HepG2 (cell line): ENCODE data around the gene CCDC87. TPM values are rescaled to one million over a fixed set of nuclear protein-coding genes. Genes with fewer than 3 reads are reported as not detected.
A peak's percentile ranks its signal among the peaks of the same experiment; 100 is the strongest.

Source experiments
- CBFB ChIP-seq: sonication (generic); formaldehyde crosslinking; IDR thresholded peaks from 2 replicates; pipeline ENCODE4 v1.4.0; 2020; ENCODE audit warnings: missing genetic modification reagents
- CREB1 ChIP-seq, 2 experiments: fragments of 450-650 bp in 1 of 2; IDR thresholded peaks; 2 replicates each; pipeline ENCODE4 v1.6.1; 2016 to 2017; ENCODE audit warnings: control low read depth in 1 of 2, mild to moderate bottlenecking in 1 of 2, missing compliant biosample characterization in 1 of 2, missing genetic modification characterization in 1 of 2
- DNMT1 ChIP-seq: sonication (generic); formaldehyde crosslinking; IDR thresholded peaks from 2 replicates; pipeline ENCODE4 v1.5.1; 2020; ENCODE audit warnings: mild to moderate bottlenecking, missing genetic modification reagents
- E2F5 ChIP-seq: sonication (generic); formaldehyde crosslinking; conservative IDR thresholded peaks from 2 replicates; pipeline ENCODE4 v1.4.0; 2020; ENCODE audit warnings: missing genetic modification reagents
- EHMT2 ChIP-seq: fragments of 200-600 bp; sonication (generic); IDR thresholded peaks from 2 replicates; pipeline ENCODE4 v1.7.0; 2017; ENCODE audit warnings: antibody characterized with exemption, low read depth, low read length, borderline replicate concordance
- FOSL2 ChIP-seq: sonication (generic); formaldehyde crosslinking; IDR thresholded peaks from 2 replicates; pipeline ENCODE4 v1.4.0; 2020; ENCODE audit warnings: missing genetic modification reagents
- HCFC1 ChIP-seq: fragments of 150-350 bp; IDR thresholded peaks from 2 replicates; pipeline ENCODE4 v1.6.1; 2014; ENCODE audit warnings: low read depth, low read length
- ISL2 ChIP-seq: sonication (generic); formaldehyde crosslinking; IDR thresholded peaks from 2 replicates; pipeline ENCODE4 v1.5.0; 2020; ENCODE audit warnings: missing genetic modification reagents
- JDP2 ChIP-seq: sonication (generic); formaldehyde crosslinking; IDR thresholded peaks from 2 replicates; pipeline ENCODE4 v1.8.1; 2022; ENCODE audit warnings: missing genetic modification reagents, borderline replicate concordance
- KLF16 ChIP-seq, 2 experiments: sonication (generic) in 1 of 2; formaldehyde crosslinking in 1 of 2; IDR thresholded peaks; 2 replicates each; pipeline versions ENCODE4 v1.6.1 to v1.8.0; 2016 to 2023; ENCODE audit warnings: missing genetic modification reagents in 2 of 2, missing compliant biosample characterization in 1 of 2
- MYC ChIP-seq: sonication (generic); formaldehyde crosslinking; IDR thresholded peaks from 2 replicates; pipeline ENCODE4 v1.9.0; 2021; ENCODE audit warnings: missing genetic modification reagents, borderline replicate concordance
- MYPOP ChIP-seq: sonication (generic); formaldehyde crosslinking; IDR thresholded peaks from 2 replicates; pipeline ENCODE4 v1.8.1; 2023; ENCODE audit warnings: mild to moderate bottlenecking, moderate library complexity, missing genetic modification reagents
- NFIC ChIP-seq: IDR thresholded peaks from 2 replicates; pipeline ENCODE4 v1.6.1; 2012; ENCODE audit warnings: mild to moderate bottlenecking, low read length, inconsistent platforms
- RAD21 ChIP-seq: fragments of 450-650 bp; formaldehyde crosslinking; IDR thresholded peaks from 2 replicates; pipeline ENCODE4 v1.5.0; 2020; ENCODE audit warnings: mild to moderate bottlenecking
- TARDBP ChIP-seq: sonication (generic); formaldehyde crosslinking; IDR thresholded peaks from 2 replicates; pipeline ENCODE4 v1.8.0; 2022; ENCODE audit warnings: mild to moderate bottlenecking, missing genetic modification reagents
- ZFP37 ChIP-seq: sonication (generic); formaldehyde crosslinking; IDR thresholded peaks from 2 replicates; pipeline ENCODE4 v1.4.0; 2020; ENCODE audit warnings: missing genetic modification reagents, borderline replicate concordance
- ZNF263 ChIP-seq: sonication (generic); formaldehyde crosslinking; IDR thresholded peaks from 2 replicates; pipeline ENCODE4 v1.4.0; 2020; ENCODE audit warnings: missing genetic modification reagents
- ZNF280B ChIP-seq: sonication (generic); formaldehyde crosslinking; IDR thresholded peaks from 2 replicates; pipeline ENCODE4 v1.5.0; 2020; ENCODE audit warnings: missing genetic modification reagents, mild to moderate bottlenecking, borderline replicate concordance
- ZNF292 ChIP-seq: sonication (generic); formaldehyde crosslinking; IDR thresholded peaks from 2 replicates; pipeline ENCODE4 v1.8.1; 2022; ENCODE audit warnings: mild to moderate bottlenecking, low read depth, missing genetic modification reagents, borderline replicate concordance
- ZNF354B ChIP-seq: sonication (generic); formaldehyde crosslinking; IDR thresholded peaks from 2 replicates; pipeline ENCODE4 v1.8.0; 2022; ENCODE audit warnings: mild to moderate bottlenecking, missing genetic modification reagents
- ZNF557 ChIP-seq: sonication (generic); formaldehyde crosslinking; IDR thresholded peaks from 2 replicates; pipeline ENCODE4 v1.4.0; 2020; ENCODE audit warnings: missing genetic modification reagents
- ZNF772 ChIP-seq: sonication (generic); formaldehyde crosslinking; IDR thresholded peaks from 2 replicates; pipeline ENCODE4 v1.5.0; 2020; ENCODE audit warnings: mild to moderate bottlenecking, missing genetic modification reagents
- polyA plus RNA-seq, 8 experiments: library from polyadenylated mRNA; depleted of rRNA in 3 of 8; stranded (reverse) in 7 of 8; unstranded in 1 of 8; fragments of >200 nt; fragmentation: Illumina TruSeq in 4 of 8; extraction: Trizol in 4 of 8; gene quantifications; 2 replicates each; pipeline versions ENCODE4 v1.2.1 to v1.2.3, GENCODE V29; 2011 to 2016; ENCODE audit warnings: low read depth in 4 of 8, missing spikeins in 1 of 8, mixed read lengths in 1 of 8; ENCODE audit not compliant: insufficient read depth in 1 of 8
- total RNA-seq, 5 experiments: library from RNA; depleted of rRNA; stranded (reverse); fragments of >200 nt; fragmentation: Illumina TruSeq; extraction: Trizol; gene quantifications; 2 replicates each; pipeline ENCODE4 v1.2.3, GENCODE V29; 2016; ENCODE audit warnings: low read depth in 1 of 5
- TF ChIP-seq, protein P1 (sequence below): sonication (generic); formaldehyde crosslinking; IDR thresholded peaks from 2 replicates; pipeline ENCODE4; 2020; ENCODE audit warnings: missing genetic modification reagents, mild to moderate bottlenecking, borderline replicate concordance

CCDC87 gene
- total and polyA plus RNA-seq, 2 of the 13 experiments (the other 11 are each of a cell fraction or from before 2014, with no cell fraction given) = 0.05 to 0.42 TPM

DNA sequence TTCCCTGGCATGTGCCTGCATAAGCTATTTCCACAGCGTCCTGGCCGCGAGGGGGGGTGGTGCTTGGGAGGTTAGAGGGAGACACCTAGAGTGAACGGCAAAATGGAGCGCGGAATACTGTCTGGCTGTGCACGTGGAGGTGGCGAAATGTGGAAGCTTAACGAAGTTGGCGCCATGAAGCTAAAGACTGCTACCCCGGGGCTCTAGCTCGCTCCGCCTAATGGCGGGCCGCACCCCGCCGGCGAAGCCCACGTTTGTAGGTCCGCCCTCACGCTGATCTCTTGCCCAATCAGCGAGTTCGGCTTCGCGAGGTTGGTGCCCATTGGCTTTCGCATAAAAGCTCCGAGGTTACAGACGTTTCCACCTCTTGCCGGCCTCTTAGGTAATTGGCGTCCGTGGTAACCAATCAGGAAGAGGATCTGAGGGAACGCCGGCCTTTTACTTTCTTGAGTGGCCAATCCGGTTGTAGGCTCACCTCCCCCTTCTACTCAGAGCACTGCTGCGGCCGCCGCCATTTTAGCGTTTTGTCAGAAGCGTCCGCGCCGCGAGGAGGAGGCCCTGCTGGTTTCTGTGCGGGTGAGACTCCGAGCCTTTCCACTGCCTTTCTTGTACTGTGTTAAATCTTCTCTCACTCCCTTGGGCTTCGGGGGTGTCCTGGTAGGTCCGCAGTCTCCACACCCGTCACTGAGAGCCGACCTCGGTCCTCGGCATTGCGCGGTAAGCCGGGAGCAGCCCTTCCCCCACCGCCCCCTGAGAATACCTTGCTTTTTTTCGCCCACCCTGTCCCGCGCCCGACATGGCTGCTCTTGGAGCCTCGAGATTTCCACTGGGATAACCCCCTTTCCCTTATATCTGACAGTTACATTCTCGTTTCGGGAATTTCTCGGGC, 45.6 kb upstream of the CCDC87 start, which contains the start of gene RBM4 (continued):
- no peak for TF ChIP-seq JDP2 (CRISPR knock-in tag)
- TF ChIP-seq ZNF263 (CRISPR knock-in tag) = no peak
- TF ChIP-seq ZNF772 (CRISPR knock-in tag) = no peak
- peak; percentile 70 for TF ChIP-seq MYC (CRISPR knock-in tag)
- TF ChIP-seq, protein P1, sequence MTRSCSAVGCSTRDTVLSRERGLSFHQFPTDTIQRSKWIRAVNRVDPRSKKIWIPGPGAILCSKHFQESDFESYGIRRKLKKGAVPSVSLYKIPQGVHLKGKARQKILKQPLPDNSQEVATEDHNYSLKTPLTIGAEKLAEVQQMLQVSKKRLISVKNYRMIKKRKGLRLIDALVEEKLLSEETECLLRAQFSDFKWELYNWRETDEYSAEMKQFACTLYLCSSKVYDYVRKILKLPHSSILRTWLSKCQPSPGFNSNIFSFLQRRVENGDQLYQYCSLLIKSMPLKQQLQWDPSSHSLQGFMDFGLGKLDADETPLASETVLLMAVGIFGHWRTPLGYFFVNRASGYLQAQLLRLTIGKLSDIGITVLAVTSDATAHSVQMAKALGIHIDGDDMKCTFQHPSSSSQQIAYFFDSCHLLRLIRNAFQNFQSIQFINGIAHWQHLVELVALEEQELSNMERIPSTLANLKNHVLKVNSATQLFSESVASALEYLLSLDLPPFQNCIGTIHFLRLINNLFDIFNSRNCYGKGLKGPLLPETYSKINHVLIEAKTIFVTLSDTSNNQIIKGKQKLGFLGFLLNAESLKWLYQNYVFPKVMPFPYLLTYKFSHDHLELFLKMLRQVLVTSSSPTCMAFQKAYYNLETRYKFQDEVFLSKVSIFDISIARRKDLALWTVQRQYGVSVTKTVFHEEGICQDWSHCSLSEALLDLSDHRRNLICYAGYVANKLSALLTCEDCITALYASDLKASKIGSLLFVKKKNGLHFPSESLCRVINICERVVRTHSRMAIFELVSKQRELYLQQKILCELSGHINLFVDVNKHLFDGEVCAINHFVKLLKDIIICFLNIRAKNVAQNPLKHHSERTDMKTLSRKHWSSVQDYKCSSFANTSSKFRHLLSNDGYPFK (CRISPR knock-in tag) = peak; percentile 92; the same call in 1 of the 2 replicates
- peak; percentile 19; the same call in 1 of the 2 replicates for TF ChIP-seq CBFB (CRISPR knock-in tag)
- peak; percentile 75 for TF ChIP-seq CREB1 (IDR thresholded peaks at IDR 0.05)
- TF ChIP-seq CREB1 (CRISPR knock-in tag; IDR thresholded peaks at IDR 0.05) = peak; percentile 89
- TF ChIP-seq E2F5 (CRISPR knock-in tag) = peak; percentile 57
- no peak for TF ChIP-seq ZFP37 (CRISPR knock-in tag)
- TF ChIP-seq HCFC1 = peak; percentile 27; the same call in 1 of the 2 replicates
- 0 out of 2 replicates have a peak, but pooled peaks have one; percentile 24 for TF ChIP-seq RAD21 (CRISPR knock-in tag)
- TF ChIP-seq TARDBP (CRISPR knock-in tag) = peak; percentile 26; the same call in 1 of the 2 replicates
- no peak for TF ChIP-seq ZNF292 (CRISPR knock-in tag)
- TF ChIP-seq ZNF557 = 0 out of 2 replicates have a peak, but pooled peaks have one; percentile 21
- peak; percentile 83; the same call in 1 of the 2 replicates for TF ChIP-seq ZNF354B (CRISPR knock-in tag)
- TF ChIP-seq FOSL2 (CRISPR knock-in tag) = no peak
- TF ChIP-seq MYPOP = peak; percentile 45; the same call in 1 of the 2 replicates
- no peak for TF ChIP-seq DNMT1 (CRISPR knock-in tag)
- no peak for TF ChIP-seq EHMT2
- 0 out of 2 replicates have a peak, but pooled peaks have one; percentile 36 for TF ChIP-seq NFIC
- no peak for TF ChIP-seq ISL2 (CRISPR knock-in tag)
- TF ChIP-seq ZNF280B (CRISPR knock-in tag) = peak; percentile 68
- TF ChIP-seq KLF16 (CRISPR knock-in tag; IDR thresholded peaks at IDR 0.05) = peak in 1 of 2 experiments; percentile 57; a peak in 1 of 4 replicates
